HepG2 (cell line): Measurements from ENCODE around the gene ABI3.

ENCODE experiments used
- EP300 ChIP-seq, 3 experiments: sonication (generic) in 1 of 3; formaldehyde crosslinking in 1 of 3; IDR thresholded peaks; 2 replicates each; pipeline versions ENCODE4 v1.5.1 to v1.6.1; 2011 to 2020; ENCODE audit warnings: low read depth in 2 of 3, low read length in 2 of 3, borderline replicate concordance in 1 of 3, improper control_type of control experiment in 1 of 3, mild to moderate bottlenecking in 1 of 3, missing genetic modification reagents in 1 of 3, moderate library complexity in 1 of 3
- FOXM1 ChIP-seq: sonication (generic); formaldehyde crosslinking; IDR thresholded peaks from 2 replicates; pipeline ENCODE4 v1.5.0; 2020; ENCODE audit warnings: missing genetic modification reagents
- JUND ChIP-seq: sonication (generic); formaldehyde crosslinking; IDR thresholded peaks from 2 replicates; pipeline ENCODE4 v1.8.0; 2022; ENCODE audit warnings: mild to moderate bottlenecking, missing genetic modification reagents
- POLR2AphosphoS2 ChIP-seq: IDR thresholded peaks from 2 replicates; pipeline ENCODE4 v1.6.1; 2011; ENCODE audit warnings: low read depth, low read length, improper control_type of control experiment
- SP1 ChIP-seq, 2 experiments: fragments of 450-650 bp in 1 of 2; sonication (generic) in 1 of 2; formaldehyde crosslinking in 1 of 2; IDR thresholded peaks; 2 replicates each; pipeline versions ENCODE4 v1.4.0 to v1.6.1; 2016 to 2020; ENCODE audit warnings: missing genetic modification reagents in 1 of 2
- TBX2 ChIP-seq: sonication (generic); formaldehyde crosslinking; IDR thresholded peaks from 2 replicates; pipeline ENCODE4 v1.5.0; 2020; ENCODE audit warnings: missing genetic modification reagents, mild to moderate bottlenecking, borderline replicate concordance
- ZNF660 ChIP-seq: sonication (generic); formaldehyde crosslinking; IDR thresholded peaks from 2 replicates; pipeline ENCODE4 v1.5.1; 2020; ENCODE audit warnings: mild to moderate bottlenecking, low read depth, missing genetic modification reagents, borderline replicate concordance
- TF ChIP-seq, protein P1 (sequence below): sonication (generic); formaldehyde crosslinking; IDR thresholded peaks from 2 replicates; pipeline ENCODE4 v1.4.0; 2020; ENCODE audit warnings: missing genetic modification reagents

DNA sequence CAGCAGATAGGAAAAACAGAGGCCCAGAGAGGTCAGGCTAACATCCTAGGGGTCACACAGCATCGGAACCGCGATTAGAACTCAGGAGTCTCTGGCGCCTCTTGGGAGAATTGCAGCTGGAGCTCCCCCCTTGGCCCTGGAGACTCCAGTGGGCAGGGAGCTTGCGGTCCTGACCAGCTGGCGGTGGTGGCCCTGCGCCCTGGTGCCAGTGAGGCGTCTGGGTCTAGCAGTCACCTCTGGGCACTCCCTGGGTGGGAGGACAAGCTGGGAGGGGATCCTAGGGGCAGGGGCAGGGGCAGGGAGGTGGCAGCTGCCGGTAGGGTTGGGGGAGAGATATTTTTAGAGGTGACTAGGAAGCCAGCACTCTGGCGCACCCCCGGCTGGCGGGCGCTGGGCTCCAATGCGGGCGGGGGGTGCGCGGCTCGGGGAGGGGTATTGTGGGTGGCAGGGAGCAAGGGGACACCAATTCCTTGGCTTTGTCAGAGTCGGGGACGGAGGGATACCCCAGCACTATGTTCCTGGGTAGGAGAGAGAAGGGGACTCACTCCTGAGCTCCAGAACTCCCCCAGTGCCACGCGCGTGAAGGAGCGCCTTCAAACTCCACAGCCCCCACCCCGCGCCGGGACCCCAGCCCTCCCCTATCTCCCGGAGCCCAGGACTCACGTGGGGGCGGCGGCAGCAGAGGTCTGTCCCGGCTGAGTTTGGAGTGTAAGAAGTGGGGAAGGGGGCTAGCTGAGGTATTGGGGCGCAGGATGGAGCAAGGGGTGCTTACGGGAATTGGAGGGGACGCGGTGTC, 19.5 kb downstream of the ABI3 start:
- TF ChIP-seq FOXM1 (no peak), POLR2AphosphoS2 (no peak), SP1 (IDR thresholded peaks at IDR 0.05) (no peak), SP1 (CRISPR knock-in tag; IDR thresholded peaks at IDR 0.05) (no peak), JUND (CRISPR knock-in tag) (no peak), EP300 (IDR thresholded peaks at IDR 0.05; ENCODE audit: low read depth in 2 of 2, low read length in 2 of 2) (no peak), EP300 (CRISPR knock-in tag; IDR thresholded peaks at IDR 0.05; ENCODE audit: borderline replicate concordance) (no peak), TBX2 (CRISPR knock-in tag) (no peak), ZNF660 (no peak)
- TF ChIP-seq, protein P1, sequence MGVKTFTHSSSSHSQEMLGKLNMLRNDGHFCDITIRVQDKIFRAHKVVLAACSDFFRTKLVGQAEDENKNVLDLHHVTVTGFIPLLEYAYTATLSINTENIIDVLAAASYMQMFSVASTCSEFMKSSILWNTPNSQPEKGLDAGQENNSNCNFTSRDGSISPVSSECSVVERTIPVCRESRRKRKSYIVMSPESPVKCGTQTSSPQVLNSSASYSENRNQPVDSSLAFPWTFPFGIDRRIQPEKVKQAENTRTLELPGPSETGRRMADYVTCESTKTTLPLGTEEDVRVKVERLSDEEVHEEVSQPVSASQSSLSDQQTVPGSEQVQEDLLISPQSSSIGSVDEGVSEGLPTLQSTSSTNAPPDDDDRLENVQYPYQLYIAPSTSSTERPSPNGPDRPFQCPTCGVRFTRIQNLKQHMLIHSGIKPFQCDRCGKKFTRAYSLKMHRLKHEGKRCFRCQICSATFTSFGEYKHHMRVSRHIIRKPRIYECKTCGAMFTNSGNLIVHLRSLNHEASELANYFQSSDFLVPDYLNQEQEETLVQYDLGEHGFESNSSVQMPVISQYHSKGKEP: no peak
